ENCODE results near the gene NCOR2. TPM values are rescaled to one million over a fixed set of nuclear protein-coding genes. Genes with fewer than 3 reads are reported as not detected.
A peak's percentile ranks its signal among the peaks of the same experiment; 100 is the strongest.

The NCOR2 gene
- total and polyA plus RNA-seq, 8 donors = 49.6 to 148 (median 98.6) TPM

GRCh38 chr12:124599074-124599999, 31.9 kb upstream of the NCOR2 start:
- no peak for TF ChIP-seq CTCF (IDR thresholded peaks at IDR 0.05)
- peak in 3 of 4 donors; percentile 27 to 46 (median 37) for ATAC-seq
- Histone ChIP-seq H3K36me3 (no peaks in the 10 kb centered on the region), H3K27me3 (no peaks in the 10 kb centered on the region), H3K27ac (peak overlapping the region in 1 of 4 donors; percentile 41), H3K4me1 (no peaks in the 10 kb centered on the region), H3K4me3 (no peak overlapping the region), H3K9me3 (no peaks in the 10 kb centered on the region)
- 58 to 71% methylated on average over 10 of the region's 10 CpGs for WGBS, 2 donors
- DNase-seq = peak in 1 of 6 donors; percentile 2
- intact Hi-C loops (cut with DNase I) = no loop called here
- FAIRE-seq = no peak

DNA sequence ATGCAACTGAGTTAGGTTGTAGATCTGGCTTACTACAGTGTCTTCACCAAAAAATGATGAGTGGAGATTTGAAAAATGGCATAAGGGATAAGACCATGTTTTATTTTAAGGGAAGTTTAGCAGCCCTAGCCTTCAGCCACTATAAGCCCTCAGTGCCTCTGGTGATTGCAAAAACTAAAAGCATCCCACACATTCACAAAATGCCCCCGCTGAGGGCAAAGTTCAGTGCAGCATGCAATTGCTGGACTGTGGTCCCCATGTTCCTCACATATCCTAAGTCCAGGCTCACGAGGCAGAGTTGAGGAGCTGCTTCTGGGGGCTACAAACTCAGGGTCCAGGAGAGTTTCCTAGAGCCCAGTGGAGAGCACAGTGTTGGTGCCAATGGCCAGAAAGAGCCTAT, 29.6 kb upstream of the NCOR2 start:
- Histone ChIP-seq H3K9me3 (no peaks in the 10 kb centered on the region), H3K4me3 (no peak overlapping the region), H3K27me3 (no peaks in the 10 kb centered on the region), H3K4me1 (no peaks in the 10 kb centered on the region), H3K27ac (no peak overlapping the region), H3K36me3 (no peaks in the 10 kb centered on the region)
- ATAC-seq (no peak), DNase-seq (peak in 1 of 6 donors; percentile 3), FAIRE-seq (no peak)
- WGBS, 2 donors = 75 to 93% methylated on average over 2 of the region's 2 CpGs
- TF ChIP-seq CTCF (IDR thresholded peaks at IDR 0.05) = no peak
- intact Hi-C loops (cut with DNase I) = no loop called here

- intact Hi-C loops (cut with DNase I) = no loop called here
- ATAC-seq = no peak
- TF ChIP-seq CTCF (IDR thresholded peaks at IDR 0.05) = no peak
- Histone ChIP-seq H3K27me3 (no peaks in the 10 kb centered on the region), H3K9me3 (no peaks in the 10 kb centered on the region), H3K4me1 (no peaks in the 10 kb centered on the region), H3K4me3 (no peak overlapping the region), H3K36me3 (no peaks in the 10 kb centered on the region), H3K27ac (no peak overlapping the region)
- WGBS, 2 donors = 72 to 86% methylated on average over 4 of the region's 4 CpGs
- FAIRE-seq = no peak
- DNase-seq = peak in 1 of 6 donors; percentile 6
Measured at GRCh38 chr12:124595444-124595843, 28.0 kb upstream of the NCOR2 start.

- no peak for TF ChIP-seq CTCF (IDR thresholded peaks at IDR 0.05)
- no peaks in the 10 kb centered on the region for H3K4me1 ChIP-seq
- 91 to 99% methylated on average over 6 of the region's 6 CpGs for WGBS, 2 donors
- H3K9me3 ChIP-seq = no peaks in the 10 kb centered on the region
- intact Hi-C loops (cut with DNase I) = no loop called here
- DNase-seq (peak in 1 of 6 donors; percentile 25), ATAC-seq (no peak), FAIRE-seq (no peak)
- no peak overlapping the region for H3K27ac ChIP-seq
- H3K36me3 ChIP-seq = no peaks in the 10 kb centered on the region
- no peaks in the 10 kb centered on the region for H3K27me3 ChIP-seq
- H3K4me3 ChIP-seq = no peak overlapping the region
Measured at GRCh38 chr12:124594851-124595250, 27.4 kb upstream of the NCOR2 start.

- no peaks in the 10 kb centered on the region for H3K9me3 ChIP-seq
- no peak overlapping the region for H3K27ac ChIP-seq
- no peak overlapping the region for H3K4me3 ChIP-seq
- ATAC-seq (no peak), DNase-seq (peak in 1 of 6 donors; percentile 6), FAIRE-seq (no peak)
- intact Hi-C loops (cut with DNase I) = no loop called here
- no peak for TF ChIP-seq CTCF (IDR thresholded peaks at IDR 0.05)
- no peaks in the 10 kb centered on the region for H3K27me3 ChIP-seq
- no peaks in the 10 kb centered on the region for H3K4me1 ChIP-seq
- WGBS, 2 donors = 88 to 91% methylated on average over 5 of the region's 5 CpGs
- H3K36me3 ChIP-seq = no peaks in the 10 kb centered on the region
Measured at GRCh38 chr12:124593851-124594401, 26.5 kb upstream of the NCOR2 start.

Measured in pancreas (tissue), 10 donors.